NCI-H146 treated with DMSO at 0.1 percent for 48 hours (cell line): Measurements from ENCODE around the gene SMPD3.

Experiments used
- DNase-seq: peaks from one replicate; lab custom pipeline; 2025; ENCODE audit not compliant: unreplicated experiment; lab: John Stamatoyannopoulos, UW

SMPD3 gene

DNA sequence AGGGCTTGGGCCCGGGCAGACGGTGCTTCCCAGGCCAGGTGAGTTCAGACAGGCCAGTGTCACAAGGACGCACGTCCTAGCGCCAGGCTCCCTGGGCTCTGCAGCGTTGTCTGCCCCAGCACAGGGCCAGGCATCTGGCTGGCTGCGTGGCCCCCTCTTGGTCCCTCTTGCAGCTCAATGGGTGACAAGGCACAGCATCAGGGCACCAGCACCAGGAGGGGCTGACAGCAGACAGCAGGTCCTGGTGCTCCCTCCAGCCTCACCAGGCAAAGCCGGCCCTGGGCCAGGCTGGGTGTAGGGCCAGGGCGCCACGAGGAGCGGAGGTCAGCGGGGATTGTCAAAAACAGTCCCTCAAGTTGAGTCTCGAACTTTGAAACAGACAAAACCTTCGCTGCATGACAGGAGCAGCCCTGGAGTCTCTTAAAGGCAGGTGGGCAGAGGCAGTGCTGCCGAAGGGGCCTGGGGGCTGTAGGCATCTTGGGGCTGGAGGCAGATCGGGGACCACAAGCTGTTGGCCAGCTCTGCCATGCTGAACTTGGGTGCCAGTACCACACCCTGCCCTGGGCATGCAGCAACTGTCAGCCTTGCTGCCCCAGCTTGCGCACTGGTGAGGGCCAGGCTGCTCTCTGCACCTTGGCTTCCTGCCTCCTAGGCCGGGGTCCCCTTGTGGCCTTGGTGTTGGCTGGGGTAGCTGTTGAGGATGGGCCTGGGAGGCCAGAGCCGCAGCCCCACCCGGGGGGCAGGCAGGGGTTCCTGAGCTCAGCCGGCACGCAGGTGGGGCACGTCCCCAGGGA lies 88.7 kb downstream of the SMPD3 start:
- no peak for DNase-seq

DNA sequence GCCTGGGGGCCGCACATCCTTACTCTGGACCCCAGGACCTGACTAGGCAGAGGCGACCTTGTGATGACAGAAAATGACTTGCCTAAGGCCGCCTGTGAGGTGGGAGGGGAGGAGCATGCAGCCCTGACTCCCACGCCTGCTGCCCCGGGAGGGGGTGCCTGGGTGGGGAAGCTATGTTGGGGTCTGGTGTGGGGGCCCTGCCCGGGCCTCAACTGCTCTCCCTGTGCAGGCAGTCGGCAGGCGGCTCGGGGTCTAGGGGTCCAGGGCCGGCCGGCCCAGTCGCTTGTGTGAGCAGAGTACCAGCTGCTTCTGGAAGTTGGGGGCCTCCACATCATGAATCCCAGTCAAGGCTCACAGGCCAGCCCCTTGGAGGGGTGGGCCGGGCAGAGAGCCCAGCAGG lies 89.4 kb downstream of the SMPD3 start:
- DNase-seq, result no peak

- DNase-seq, result no peak
Observed at GRCh38 chr16:68357923-68358322, 90.4 kb downstream of the SMPD3 start.

DNA sequence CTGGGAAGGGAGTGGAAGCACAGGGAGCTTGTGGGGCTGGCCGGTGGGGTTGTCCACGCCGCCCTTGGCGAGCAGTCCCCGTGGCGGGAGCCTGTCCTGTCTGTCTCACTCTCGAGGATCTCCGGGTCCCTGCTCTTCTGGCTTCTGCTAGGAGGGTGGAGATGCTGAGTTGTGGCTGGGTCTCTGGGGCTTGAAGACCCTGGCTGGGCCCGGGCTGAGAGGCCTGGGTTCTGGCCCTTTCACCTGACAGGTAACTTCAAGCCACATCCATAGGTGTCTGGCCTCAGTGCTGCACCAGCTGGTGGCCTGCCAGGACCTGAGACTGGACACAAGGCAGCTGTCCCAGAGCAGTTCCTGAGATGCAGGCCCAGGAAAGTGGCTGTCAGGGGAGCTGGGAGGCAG lies 90.8 kb downstream of the SMPD3 start:
- DNase-seq, result no peak

GRCh38 chr16:68356919-68357286 lies 91.4 kb downstream of the SMPD3 start:
- DNase-seq, result no peak

DNA sequence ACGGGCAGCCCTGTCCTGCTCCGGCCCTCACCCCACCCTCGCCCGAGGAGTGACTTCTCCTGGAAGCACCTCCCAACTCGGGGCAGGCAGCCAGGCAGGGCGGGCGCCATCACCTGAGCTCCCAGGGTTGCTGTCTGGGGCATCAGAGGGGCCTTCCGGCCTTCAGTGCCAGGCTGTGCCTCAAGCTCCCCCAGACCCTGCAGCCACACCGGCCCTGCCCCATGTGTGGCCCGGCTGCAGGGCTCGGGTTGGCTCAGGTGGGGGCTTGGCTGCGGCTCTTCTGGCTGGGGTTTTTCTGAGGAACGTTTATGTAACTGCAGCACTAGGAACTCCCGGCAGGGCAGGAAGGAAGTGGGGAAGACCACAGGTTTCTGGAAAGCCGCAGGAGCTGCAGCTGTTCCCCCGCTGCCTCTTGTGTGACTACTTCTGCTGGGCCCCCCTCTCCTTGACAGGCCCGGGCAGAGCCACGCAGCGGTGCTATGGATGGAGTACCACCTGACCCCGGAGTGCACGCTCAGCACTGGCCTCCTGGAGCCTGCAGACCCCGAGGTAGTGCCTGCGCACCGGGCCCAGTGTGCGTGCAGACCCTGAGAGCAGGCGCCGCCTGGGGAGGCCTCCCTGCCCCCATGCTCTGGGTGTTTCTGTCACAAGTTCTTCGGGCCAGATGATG lies 91.9 kb downstream of the SMPD3 start:
- DNase-seq, result no peak

DNA sequence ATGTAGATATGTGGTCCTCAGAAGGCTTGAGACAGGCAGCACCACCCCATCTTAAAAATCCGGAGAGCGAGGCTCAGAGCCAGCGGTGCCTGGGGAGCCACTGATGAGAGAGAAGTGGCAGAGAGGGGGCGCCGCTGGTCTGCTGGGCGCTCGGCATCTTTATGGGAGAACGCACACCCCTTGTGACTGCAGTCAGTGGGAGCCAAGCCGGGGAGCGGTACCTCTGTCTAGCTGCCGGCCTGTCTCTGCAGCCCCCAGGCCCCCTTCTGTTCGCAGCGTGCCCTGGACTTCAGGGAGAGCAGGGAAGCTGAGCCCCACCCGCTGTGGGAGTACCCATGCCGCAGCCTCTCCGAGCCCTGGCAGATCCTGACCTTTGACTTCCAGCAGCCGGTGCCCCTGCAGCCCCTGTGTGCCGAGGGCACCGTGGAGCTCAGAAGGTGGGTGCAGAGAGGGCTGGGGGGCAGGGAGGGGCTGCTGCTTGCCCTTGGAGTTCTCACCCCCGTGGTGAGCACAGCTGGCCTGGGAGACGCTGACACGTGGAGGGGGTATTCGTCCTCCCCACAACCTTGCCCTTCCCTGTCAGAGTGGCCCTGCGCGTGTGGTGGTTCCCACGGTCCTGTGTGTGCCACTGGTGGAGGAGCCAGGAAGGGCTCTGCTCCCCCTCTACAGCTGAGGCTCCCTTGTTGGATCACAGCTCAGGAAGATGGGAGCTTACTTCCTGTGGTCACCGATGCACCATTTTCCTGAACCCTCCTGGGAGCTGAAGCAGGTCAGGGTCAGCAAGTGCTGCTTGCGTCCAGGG lies 92.7 kb downstream of the SMPD3 start:
- DNase-seq, result no peak

GRCh38 chr16:68354816-68355215 lies 93.5 kb downstream of the SMPD3 start:
- no peak for DNase-seq

GRCh38 chr16:68353366-68353765 lies 94.9 kb downstream of the SMPD3 start:
- DNase-seq, result no peak

DNA sequence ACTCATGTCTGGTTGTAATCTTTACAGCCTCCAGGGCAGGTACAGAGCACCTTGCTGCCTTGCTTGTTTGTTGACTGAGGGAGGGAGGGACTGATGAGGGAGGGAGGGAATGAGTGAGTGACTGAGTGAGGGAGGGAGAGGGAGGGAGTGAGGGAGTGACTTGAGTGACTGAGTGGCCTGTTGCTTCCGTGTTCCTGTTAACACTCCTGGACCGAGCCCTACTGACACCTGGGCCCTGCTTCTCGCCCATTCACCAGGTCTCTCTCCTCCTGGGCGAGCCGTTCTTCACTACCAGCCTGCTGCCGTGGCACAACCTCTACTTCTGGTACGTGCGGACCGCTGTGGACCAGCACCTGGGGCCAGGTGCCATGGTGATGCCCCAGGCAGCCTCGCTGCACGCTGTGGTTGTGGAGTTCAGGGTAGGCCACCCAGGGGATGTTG lies 96.3 kb downstream of the SMPD3 start:
- no peak for DNase-seq

- no peak for DNase-seq
Observed at GRCh38 chr16:68351463-68351862, 96.8 kb downstream of the SMPD3 start.

GRCh38 chr16:68350813-68351350 lies 97.4 kb downstream of the SMPD3 start:
- no peak for DNase-seq

- DNase-seq, result no peak
Observed at GRCh38 chr16:68349838-68350410, 98.4 kb downstream of the SMPD3 start.

- DNase-seq, result no peak
Observed at GRCh38 chr16:68348639-68349445, 99.5 kb downstream of the SMPD3 start.

GRCh38 chr16:68347605-68348004 lies 100.7 kb downstream of the SMPD3 start:
- DNase-seq, result no peak

- DNase-seq, result no peak
Observed at GRCh38 chr16:68346892-68347480, 101.3 kb downstream of the SMPD3 start.

DNA sequence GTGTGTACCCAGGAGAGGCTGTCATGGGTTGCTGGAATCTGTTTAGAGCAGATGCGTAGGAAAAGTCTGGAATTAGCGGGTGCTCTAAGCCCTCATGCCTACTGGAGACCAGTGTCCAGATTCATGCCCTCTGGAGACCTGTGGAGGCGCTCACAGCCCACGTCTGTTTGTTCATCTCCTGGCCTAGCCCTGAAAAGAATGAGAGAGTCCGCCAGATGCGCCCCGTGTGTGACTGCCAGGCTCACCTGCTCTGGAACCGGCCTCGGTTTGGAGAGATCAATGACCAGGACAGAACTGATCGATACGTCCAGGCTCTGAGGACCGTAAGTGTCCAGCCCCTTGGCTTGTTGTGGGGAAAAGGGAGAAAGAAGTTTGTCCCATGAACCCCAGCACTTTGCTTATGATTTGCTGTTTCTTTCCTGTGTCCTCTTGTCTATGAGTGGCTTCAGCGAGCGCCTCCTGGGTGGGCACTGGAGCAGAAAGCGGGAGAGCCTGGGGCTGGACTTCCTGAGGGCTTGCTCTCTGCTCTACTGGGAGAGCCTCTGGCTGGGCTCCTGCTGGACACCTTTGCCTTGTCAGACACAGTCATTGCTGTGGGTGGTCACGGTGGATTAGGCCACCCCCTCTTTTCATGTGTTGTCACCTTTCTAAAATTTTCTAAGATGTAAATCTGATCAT lies 102.2 kb downstream of the SMPD3 start:
- DNase-seq, result no peak

DNA sequence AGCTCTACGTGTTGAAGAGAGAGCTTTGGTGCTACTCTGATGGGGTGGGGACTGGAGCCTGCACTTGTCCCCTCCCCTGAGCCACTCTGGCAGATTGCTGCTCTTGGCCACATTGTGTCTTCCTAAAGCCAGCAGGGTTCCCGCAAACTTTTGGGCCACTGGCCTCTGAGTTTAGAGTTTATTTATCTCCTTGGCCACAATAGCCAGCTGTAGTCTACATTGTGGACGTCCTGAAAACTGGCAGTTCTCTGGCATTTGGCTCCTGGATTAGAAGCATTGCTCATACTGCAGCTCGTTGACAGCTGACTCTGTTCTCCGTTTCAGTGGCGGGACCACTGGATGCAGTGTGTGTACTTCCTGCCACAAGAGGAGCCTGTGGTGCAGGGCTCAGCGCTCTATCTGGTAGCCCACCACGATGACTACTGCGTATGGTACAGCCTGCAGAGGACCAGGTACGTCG lies 102.9 kb downstream of the SMPD3 start:
- DNase-seq, result no peak

DNA sequence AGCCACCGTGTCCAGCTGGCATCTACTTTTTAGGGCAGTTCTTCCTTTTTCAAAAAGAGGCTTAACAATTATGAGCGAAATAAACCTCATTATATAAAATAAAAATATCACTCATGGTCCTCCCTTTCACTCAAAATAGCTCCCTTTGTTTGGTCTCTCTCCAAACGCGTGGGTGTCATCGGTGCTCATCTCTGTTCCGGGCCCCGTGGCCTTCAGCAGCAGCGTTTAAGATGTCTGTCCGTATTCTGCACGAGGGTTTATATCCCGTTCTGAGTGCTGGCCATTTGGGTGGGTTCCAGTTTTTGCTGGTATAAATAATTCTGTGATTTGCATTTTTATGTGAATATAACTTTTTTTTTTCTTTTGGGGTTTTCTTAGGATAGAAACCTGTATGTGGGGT lies 104.1 kb downstream of the SMPD3 start:
- no peak for DNase-seq
